ENCODE measurements around the gene FADS1.

Gene FADS1

GRCh38 chr11:61863548-61864081 lies 46.8 kb upstream of the FADS1 start:
- no peaks in the 10 kb centered on the region for H3K4me1 ChIP-seq (ENCODE audit: insufficient read depth, low read length, severe bottlenecking)

DNA sequence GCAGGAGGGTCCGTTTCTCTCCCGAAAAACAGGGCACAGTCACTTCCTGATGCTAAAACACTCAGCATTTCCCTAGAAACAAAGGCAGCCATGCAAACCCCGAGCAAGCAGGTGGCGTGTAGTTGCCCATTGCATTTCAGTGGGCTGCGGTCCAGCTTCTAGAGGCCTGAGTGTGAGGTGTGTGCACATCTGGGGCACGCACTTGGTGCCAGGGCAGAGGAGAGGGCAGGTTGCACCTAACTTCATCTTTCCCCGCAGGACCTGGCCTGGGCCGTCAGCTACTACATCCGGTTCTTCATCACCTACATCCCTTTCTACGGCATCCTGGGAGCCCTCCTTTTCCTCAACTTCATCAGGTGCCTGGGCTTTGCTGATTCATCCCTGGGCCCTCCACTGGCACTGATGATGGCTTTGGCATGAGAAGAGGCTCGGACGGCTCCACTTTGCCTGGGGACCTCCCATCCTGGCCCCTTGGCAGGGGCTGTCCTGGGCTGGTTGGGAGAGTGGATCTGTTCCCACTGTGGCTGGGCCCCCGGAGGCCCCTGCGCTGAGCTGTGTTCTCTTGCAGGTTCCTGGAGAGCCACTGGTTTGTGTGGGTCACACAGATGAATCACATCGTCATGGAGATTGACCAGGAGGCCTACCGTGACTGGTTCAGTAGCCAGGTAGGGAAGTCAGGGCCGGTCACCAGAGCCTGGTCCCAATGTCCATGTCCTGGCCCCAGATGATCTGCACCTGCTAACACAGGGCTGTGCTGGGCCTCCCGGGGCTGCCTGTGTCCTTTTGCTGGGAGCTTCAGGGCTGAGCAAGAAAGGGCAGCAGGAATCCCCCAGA lies 46.1 kb upstream of the FADS1 start:
- no peak overlapping the region for H3K27ac ChIP-seq (ENCODE audit: low read depth, low read length, poor library complexity, severe bottlenecking)
- no peak for TF ChIP-seq EZH2 (IDR thresholded peaks at IDR 0.05; ENCODE audit: borderline replicate concordance, low read length)

More at GRCh38 chr11:61863548-61864081, 46.8 kb upstream of the FADS1 start:
- H3K4me3 ChIP-seq (ENCODE audit: low read depth, low read length, poor library complexity, severe bottlenecking), result no peak overlapping the region
- peaks cover 58% of the 10 kb centered on the region for H3K36me3 ChIP-seq (ENCODE audit: insufficient read depth, low read length)
- TF ChIP-seq, protein P1, sequence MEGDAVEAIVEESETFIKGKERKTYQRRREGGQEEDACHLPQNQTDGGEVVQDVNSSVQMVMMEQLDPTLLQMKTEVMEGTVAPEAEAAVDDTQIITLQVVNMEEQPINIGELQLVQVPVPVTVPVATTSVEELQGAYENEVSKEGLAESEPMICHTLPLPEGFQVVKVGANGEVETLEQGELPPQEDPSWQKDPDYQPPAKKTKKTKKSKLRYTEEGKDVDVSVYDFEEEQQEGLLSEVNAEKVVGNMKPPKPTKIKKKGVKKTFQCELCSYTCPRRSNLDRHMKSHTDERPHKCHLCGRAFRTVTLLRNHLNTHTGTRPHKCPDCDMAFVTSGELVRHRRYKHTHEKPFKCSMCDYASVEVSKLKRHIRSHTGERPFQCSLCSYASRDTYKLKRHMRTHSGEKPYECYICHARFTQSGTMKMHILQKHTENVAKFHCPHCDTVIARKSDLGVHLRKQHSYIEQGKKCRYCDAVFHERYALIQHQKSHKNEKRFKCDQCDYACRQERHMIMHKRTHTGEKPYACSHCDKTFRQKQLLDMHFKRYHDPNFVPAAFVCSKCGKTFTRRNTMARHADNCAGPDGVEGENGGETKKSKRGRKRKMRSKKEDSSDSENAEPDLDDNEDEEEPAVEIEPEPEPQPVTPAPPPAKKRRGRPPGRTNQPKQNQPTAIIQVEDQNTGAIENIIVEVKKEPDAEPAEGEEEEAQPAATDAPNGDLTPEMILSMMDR (IDR thresholded peaks at IDR 0.05; ENCODE audit: low read length), result no peak
- TF ChIP-seq EZH2 (IDR thresholded peaks at IDR 0.05; ENCODE audit: borderline replicate concordance, low read length), result no peak
- no peaks in the 10 kb centered on the region for H4K20me1 ChIP-seq (ENCODE audit: insufficient read depth, low read length)
- H2AFZ ChIP-seq (ENCODE audit: low read length), result no peak overlapping the region
- H3K79me2 ChIP-seq (ENCODE audit: insufficient read depth, low read length), result no peaks in the 10 kb centered on the region
- H3F3A ChIP-seq (ENCODE audit: insufficient read depth, low read length), result no peaks in the 10 kb centered on the region
- H3K9me2 ChIP-seq (ENCODE audit: low read depth, low read length), result no peaks in the 10 kb centered on the region
- no peaks in the 10 kb centered on the region for H3K9me3 ChIP-seq (ENCODE audit: low read length)
- H3K9ac ChIP-seq (ENCODE audit: low read length), result no peak overlapping the region
- no peak overlapping the region for H3K27ac ChIP-seq (ENCODE audit: low read depth, low read length, poor library complexity, severe bottlenecking)
- no peak overlapping the region for H3K4me2 ChIP-seq (ENCODE audit: low read length)
- H3K27me3 ChIP-seq (ENCODE audit: insufficient read depth, low read length), result no peaks in the 10 kb centered on the region; the same call in 1 of the 2 replicates

DNA sequence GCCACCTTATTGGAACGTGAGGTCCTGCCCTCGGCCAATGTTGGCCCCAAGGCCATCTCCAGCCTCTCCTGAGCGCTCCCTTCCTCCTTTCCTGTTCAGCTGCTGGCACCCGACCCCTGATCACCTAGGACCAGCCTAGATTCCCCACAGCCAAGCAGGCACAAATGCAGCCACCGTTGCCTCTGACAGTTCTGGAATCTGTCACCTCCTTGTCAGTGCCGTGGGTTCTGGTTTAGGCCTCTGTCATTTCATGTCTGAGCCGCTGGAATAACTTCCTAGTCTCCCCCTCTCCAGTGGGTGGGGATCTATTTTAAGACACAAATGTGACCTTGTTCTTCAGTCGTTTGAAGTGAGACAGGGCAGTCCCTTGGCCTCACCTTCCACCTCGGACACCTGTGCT lies 44.8 kb upstream of the FADS1 start:
- Histone ChIP-seq H3K9me3 (ENCODE audit: low read length) (no peaks in the 10 kb centered on the region), H3K4me3 (ENCODE audit: low read depth, low read length, poor library complexity, severe bottlenecking) (no peak overlapping the region), H3K79me2 (ENCODE audit: insufficient read depth, low read length) (no peaks in the 10 kb centered on the region), H3K9me2 (ENCODE audit: low read depth, low read length) (no peaks in the 10 kb centered on the region), H4K20me1 (ENCODE audit: insufficient read depth, low read length) (no peaks in the 10 kb centered on the region), H3K9ac (ENCODE audit: low read length) (no peak overlapping the region), H3K27ac (ENCODE audit: low read depth, low read length, poor library complexity, severe bottlenecking) (no peak overlapping the region), H3K4me1 (ENCODE audit: insufficient read depth, low read length, severe bottlenecking) (no peaks in the 10 kb centered on the region), H2AFZ (ENCODE audit: low read length) (no peak overlapping the region), H3F3A (ENCODE audit: insufficient read depth, low read length) (no peaks in the 10 kb centered on the region), H3K4me2 (ENCODE audit: low read length) (no peak overlapping the region), H3K36me3 (ENCODE audit: insufficient read depth, low read length) (peaks cover 67% of the 10 kb centered on the region), H3K27me3 (ENCODE audit: insufficient read depth, low read length) (no peaks in the 10 kb centered on the region; the same call in 1 of the 2 replicates)
- TF ChIP-seq, protein P1 (IDR thresholded peaks at IDR 0.05; ENCODE audit: low read length), result no peak
- TF ChIP-seq EZH2 (IDR thresholded peaks at IDR 0.05; ENCODE audit: borderline replicate concordance, low read length), result no peak

More for the DNA sequence above, 46.1 kb upstream of the FADS1 start:
- Histone ChIP-seq H3K36me3 (ENCODE audit: insufficient read depth, low read length) (peaks cover 58% of the 10 kb centered on the region), H3K79me2 (ENCODE audit: insufficient read depth, low read length) (no peaks in the 10 kb centered on the region), H3K9ac (ENCODE audit: low read length) (no peak overlapping the region), H3K9me3 (ENCODE audit: low read length) (no peaks in the 10 kb centered on the region), H2AFZ (ENCODE audit: low read length) (no peak overlapping the region), H3K27me3 (ENCODE audit: insufficient read depth, low read length) (no peaks in the 10 kb centered on the region; the same call in 1 of the 2 replicates), H4K20me1 (ENCODE audit: insufficient read depth, low read length) (no peaks in the 10 kb centered on the region), H3F3A (ENCODE audit: insufficient read depth, low read length) (no peaks in the 10 kb centered on the region), H3K4me1 (ENCODE audit: insufficient read depth, low read length, severe bottlenecking) (no peaks in the 10 kb centered on the region), H3K4me2 (ENCODE audit: low read length) (no peak overlapping the region), H3K9me2 (ENCODE audit: low read depth, low read length) (no peaks in the 10 kb centered on the region), H3K4me3 (ENCODE audit: low read depth, low read length, poor library complexity, severe bottlenecking) (no peak overlapping the region)
